ENCODE results near the gene ATRX. TPM values are rescaled to one million over a fixed set of nuclear protein-coding genes. Genes with fewer than 3 reads are reported as not detected.
"Not testable (repeated sequence)": the region's sequence is repeated elsewhere in the genome, so short reads cannot be mapped to it uniquely, and the experiment has no call there.

ATRX gene
- polyA plus RNA-seq (ENCODE audit: insufficient read length), result 105 TPM
- long read RNA-seq, donor 1, transcript ATRX-207 (2 exons, 2,967 nt), result major isoform, 13 of 120 reads
- long read RNA-seq, donor 1, partial matches to known transcripts, result 101 of 120 reads
- long read RNA-seq, donor 1, other reads (novel, unspliced or antisense), result 0 of 120 reads
- long read RNA-seq, donor 2, transcript ATRX-207 (2 exons, 2,967 nt), result major isoform, 12 of 98 reads
- long read RNA-seq, donor 2, partial matches to known transcripts, result 81 of 98 reads
- long read RNA-seq, donor 2, other reads (novel, unspliced or antisense), result 0 of 98 reads
- long read RNA-seq, donor 3, transcript ATRX-207 (2 exons, 2,967 nt), result major isoform, 5 of 64 reads
- long read RNA-seq, donor 3, partial matches to known transcripts, result 54 of 64 reads
- long read RNA-seq, donor 3, other reads (novel, unspliced or antisense), result 0 of 64 reads
- long read RNA-seq, donor 4, partial matches to known transcripts, result 0 of 1 reads
- long read RNA-seq, donor 4, other reads (novel, unspliced or antisense), result 0 of 1 reads
- long read RNA-seq, donor 5, transcript ATRX-207 (2 exons, 2,967 nt), result major isoform, 8 of 26 reads
- long read RNA-seq, donor 5, partial matches to known transcripts, result 18 of 26 reads
- long read RNA-seq, donor 5, other reads (novel, unspliced or antisense), result 0 of 26 reads
- long read RNA-seq, donor 6, transcript ATRX-207 (2 exons, 2,967 nt), result major isoform, 6 of 30 reads
- long read RNA-seq, donor 6, partial matches to known transcripts, result 24 of 30 reads
- long read RNA-seq, donor 6, other reads (novel, unspliced or antisense), result 0 of 30 reads
- long read RNA-seq, donor 7, partial matches to known transcripts, result 52 of 59 reads
- long read RNA-seq, donor 7, other reads (novel, unspliced or antisense), result 0 of 59 reads
- long read RNA-seq, donor 8, partial matches to known transcripts, result 18 of 21 reads
- long read RNA-seq, donor 8, other reads (novel, unspliced or antisense), result 0 of 21 reads

- DNase-seq, result peak; percentile 78
Observed at GRCh38 chrX:77785486-77786364, at the start of gene ATRX. ATRX (minus strand) TSS chrX:77786216; CDS start chrX:77786001, 215 bp downstream.

GRCh38 chrX:77831544-77831943 lies 45.5 kb upstream of the ATRX start:
- not testable (repeated sequence) for DNase-seq

- DNase-seq, result not testable (repeated sequence)
Observed at GRCh38 chrX:77821989-77822388, 36.0 kb upstream of the ATRX start.

GRCh38 chrX:77820091-77820727 lies 34.2 kb upstream of the ATRX start:
- no peak for DNase-seq

GRCh38 chrX:77814210-77814609 lies 28.2 kb upstream of the ATRX start:
- no peak for DNase-seq

- no peak for DNase-seq
Observed at GRCh38 chrX:77802201-77802600, 16.2 kb upstream of the ATRX start.

GRCh38 chrX:77795124-77795523 lies 9.1 kb upstream of the ATRX start:
- DNase-seq, result no peak

- DNase-seq, result no peak
Observed at GRCh38 chrX:77793946-77794345, 7.9 kb upstream of the ATRX start.

- DNase-seq, result no peak
Observed at GRCh38 chrX:77788050-77788449, 2.0 kb upstream of the ATRX start.

GRCh38 chrX:77786365-77786680 lies 307 bp upstream of the ATRX start:
- DNase-seq, result no peak

- no peak for DNase-seq
Observed at GRCh38 chrX:77779695-77780094, 6.3 kb downstream of the ATRX start.

- DNase-seq, result no peak
Observed at GRCh38 chrX:77776659-77777058, 9.4 kb downstream of the ATRX start.

GRCh38 chrX:77771601-77772000 lies 14.4 kb downstream of the ATRX start:
- no peak for DNase-seq

- DNase-seq, result no peak
Observed at GRCh38 chrX:77768787-77769186, 17.2 kb downstream of the ATRX start.

- DNase-seq, result not testable (repeated sequence)
Observed at GRCh38 chrX:77766212-77766611, 19.8 kb downstream of the ATRX start.

GRCh38 chrX:77755561-77755960 lies 30.5 kb downstream of the ATRX start:
- DNase-seq, result no peak

GRCh38 chrX:77753942-77754341 lies 32.1 kb downstream of the ATRX start:
- DNase-seq, result not testable (repeated sequence)

- no peak for DNase-seq
Observed at GRCh38 chrX:77749695-77750094, 36.3 kb downstream of the ATRX start.

- no peak for DNase-seq
Observed at GRCh38 chrX:77743720-77744119, 42.3 kb downstream of the ATRX start.

- DNase-seq, result peak; percentile 1
Observed at GRCh38 chrX:77742788-77743476, 43.1 kb downstream of the ATRX start.

- DNase-seq, result no peak
Observed at GRCh38 chrX:77740376-77740905, 45.6 kb downstream of the ATRX start.

Data from left kidney (tissue), 8 donors.